Activated T-helper 1 cell treated with Interleukin-2 at 50 U/mL for 16 hours (primary cell): ENCODE data around the gene GCN1.

Experiments used
- DNase-seq: peaks from one replicate; pipeline ENCODE4 v3.0.0-alpha.2; 2020; ENCODE audit warnings: low read depth

The GCN1 gene

GRCh38 chr12:120139958-120140357 lies 54.6 kb downstream of the GCN1 start:
- DNase-seq = no peak

- DNase-seq = no peak
These were observed 56.1 kb downstream of the GCN1 start for GRCh38 chr12:120138366-120138765.

GRCh38 chr12:120137833-120138232 lies 56.7 kb downstream of the GCN1 start:
- no peak for DNase-seq

GRCh38 chr12:120136093-120136770 lies 58.3 kb downstream of the GCN1 start:
- no peak for DNase-seq

GRCh38 chr12:120134307-120134980 lies 60.1 kb downstream of the GCN1 start:
- no peak for DNase-seq

GRCh38 chr12:120132863-120133385 lies 61.6 kb downstream of the GCN1 start:
- DNase-seq = no peak

- DNase-seq = no peak
These were observed 62.3 kb downstream of the GCN1 start for GRCh38 chr12:120132054-120132836.

- DNase-seq = no peak
These were observed 63.4 kb downstream of the GCN1 start for GRCh38 chr12:120131116-120131515.

- no peak for DNase-seq
These were observed 64.5 kb downstream of the GCN1 start for GRCh38 chr12:120130011-120130410.

- no peak for DNase-seq
These were observed 67.9 kb downstream of the GCN1 start for GRCh38 chr12:120126635-120127005.

GRCh38 chr12:120125792-120126634 lies 68.5 kb downstream of the GCN1 start:
- no peak for DNase-seq

GRCh38 chr12:120125029-120125428 lies 69.5 kb downstream of the GCN1 start:
- DNase-seq = no peak

GRCh38 chr12:120121766-120122293 lies 72.7 kb downstream of the GCN1 start:
- no peak for DNase-seq

GRCh38 chr12:120121343-120121742 lies 73.2 kb downstream of the GCN1 start:
- no peak for DNase-seq

GRCh38 chr12:120119271-120119973 lies 75.1 kb downstream of the GCN1 start:
- no peak for DNase-seq

GRCh38 chr12:120118321-120119061 lies 76.0 kb downstream of the GCN1 start:
- DNase-seq = no peak

- DNase-seq = no peak
These were observed 76.6 kb downstream of the GCN1 start for GRCh38 chr12:120117961-120118320.

- DNase-seq = peak; percentile 96
These were observed 77.5 kb downstream of the GCN1 start for GRCh38 chr12:120116792-120117651.

- DNase-seq = no peak
These were observed 78.1 kb downstream of the GCN1 start, which contains the start of gene RAB35 for GRCh38 chr12:120116441-120116791. Gene RAB35, minus strand, starts transcription at chr12:120116753. Its CDS starts 103 bp downstream, at chr12:120116650.
